NOMO-1 (cell line): ENCODE data around the gene RHBDD2.
A peak's percentile ranks its signal among the peaks of the same experiment; 100 is the strongest.
"Not testable (repeated sequence)": the region's sequence is repeated elsewhere in the genome, so short reads cannot be mapped to it uniquely, and the experiment has no call there.

ENCODE experiments used
- DNase-seq, 2 experiments: peaks; one replicate each; lab custom pipeline; 2025; ENCODE audit not compliant: unreplicated experiment in 2 of 2; lab: John Stamatoyannopoulos, UW

RHBDD2 gene

DNA sequence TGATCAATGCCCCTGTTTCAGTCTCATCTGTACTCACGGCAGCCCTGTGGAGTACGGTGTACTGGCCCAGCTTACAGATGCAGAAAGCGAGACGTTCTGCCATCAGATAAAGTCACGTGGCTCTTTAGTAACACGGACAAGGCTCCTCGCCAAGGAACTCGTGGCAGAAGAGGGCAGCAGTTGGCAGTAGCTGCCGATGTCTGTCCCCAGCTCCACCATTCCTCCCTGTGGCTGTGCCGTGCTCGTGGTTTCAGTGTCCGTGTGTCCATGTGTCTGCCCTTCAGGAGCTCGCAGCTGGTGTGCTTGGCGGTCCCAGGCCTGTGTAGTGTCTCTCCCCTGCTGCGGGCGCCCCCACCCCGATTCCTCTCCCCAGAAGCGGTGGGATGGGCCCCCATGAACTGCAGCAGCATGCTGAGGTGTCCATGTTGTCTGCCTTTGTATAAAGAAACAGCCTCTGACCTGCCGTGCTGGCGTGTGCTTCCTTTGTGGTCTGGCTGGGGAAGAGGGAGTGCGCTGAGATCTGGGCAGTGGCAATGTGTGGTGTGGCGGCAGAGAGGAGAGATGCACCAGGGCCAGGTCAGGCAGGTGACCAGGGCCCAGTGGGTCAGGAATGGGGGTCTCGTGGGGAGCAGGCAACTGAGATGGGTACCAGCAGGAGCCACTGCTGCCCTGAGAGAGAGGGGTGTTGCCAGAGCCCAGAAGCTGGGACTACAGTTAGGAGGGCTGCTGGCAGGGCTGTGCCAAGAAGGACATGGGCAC, 9.8 kb downstream of the RHBDD2 start:
- DNase-seq: no peak

DNA sequence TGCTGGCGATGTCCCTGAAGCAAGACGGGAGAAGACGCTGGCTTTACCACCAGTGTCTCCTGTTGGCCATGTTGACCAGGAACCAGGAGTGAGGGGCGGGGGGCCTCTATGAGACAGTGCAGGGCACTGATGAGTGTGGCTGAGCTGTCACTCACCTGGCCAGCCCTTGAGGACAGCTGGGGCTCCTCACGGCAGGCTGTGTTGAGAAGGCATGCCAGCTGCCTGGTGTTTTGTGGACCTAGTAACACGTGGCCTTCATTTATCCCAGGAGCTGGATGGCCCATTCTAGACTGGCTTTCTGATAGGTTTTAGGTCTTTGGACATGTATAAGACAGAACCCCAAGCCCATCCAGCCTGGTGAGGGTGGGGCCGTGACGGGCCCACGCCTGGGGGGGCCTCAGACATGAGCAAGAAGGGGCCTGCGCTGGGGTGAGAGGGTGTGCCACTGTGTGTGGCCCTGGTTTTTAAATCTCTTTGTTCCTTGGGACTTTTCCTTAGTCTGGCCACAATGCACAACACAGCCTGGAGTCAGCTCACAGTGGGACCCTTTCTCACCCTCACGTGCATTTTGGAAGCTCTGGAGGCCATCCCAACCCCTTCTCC, 10.5 kb downstream of the RHBDD2 start:
- DNase-seq: no peak

DNA sequence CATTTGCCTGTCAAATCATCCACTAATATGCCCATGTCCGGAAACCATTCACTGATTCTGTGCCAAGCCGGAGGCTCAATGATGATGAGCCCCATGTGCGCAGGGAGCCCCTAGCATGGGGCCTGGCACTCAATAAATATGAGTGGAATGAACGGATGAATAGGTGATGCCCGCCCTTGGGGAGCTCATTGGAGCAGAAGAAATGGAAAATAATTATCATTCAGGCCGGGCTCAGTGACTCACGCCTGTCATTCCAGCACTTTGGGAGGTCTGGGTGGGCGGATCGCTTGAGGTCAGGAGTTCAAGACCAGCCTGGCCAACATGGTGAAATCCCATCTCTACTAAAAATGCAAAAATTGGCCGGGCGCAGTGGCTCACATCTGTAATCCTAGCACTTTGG, 11.0 kb downstream of the RHBDD2 start:
- no peak for DNase-seq

DNA sequence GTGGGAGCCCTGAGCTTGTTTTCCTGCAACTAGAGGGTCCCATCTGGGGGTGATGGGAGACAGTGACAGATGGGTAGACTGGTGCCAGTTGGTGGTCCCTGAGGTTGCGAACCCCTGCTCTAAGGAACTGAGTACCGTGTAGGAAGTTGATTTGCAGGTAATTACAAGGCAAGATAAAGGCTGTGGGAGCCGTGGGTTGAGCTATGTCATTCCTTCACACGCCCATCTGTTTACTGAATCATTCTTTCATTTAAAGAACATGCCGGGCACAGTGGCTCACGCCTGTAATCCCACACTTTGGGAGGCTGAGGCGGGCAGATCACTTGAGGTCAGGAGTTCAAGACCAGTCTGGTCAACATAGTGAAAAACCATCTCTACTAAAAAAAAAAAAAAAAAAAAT, 12.4 kb downstream of the RHBDD2 start:
- DNase-seq: not testable (repeated sequence)

DNA sequence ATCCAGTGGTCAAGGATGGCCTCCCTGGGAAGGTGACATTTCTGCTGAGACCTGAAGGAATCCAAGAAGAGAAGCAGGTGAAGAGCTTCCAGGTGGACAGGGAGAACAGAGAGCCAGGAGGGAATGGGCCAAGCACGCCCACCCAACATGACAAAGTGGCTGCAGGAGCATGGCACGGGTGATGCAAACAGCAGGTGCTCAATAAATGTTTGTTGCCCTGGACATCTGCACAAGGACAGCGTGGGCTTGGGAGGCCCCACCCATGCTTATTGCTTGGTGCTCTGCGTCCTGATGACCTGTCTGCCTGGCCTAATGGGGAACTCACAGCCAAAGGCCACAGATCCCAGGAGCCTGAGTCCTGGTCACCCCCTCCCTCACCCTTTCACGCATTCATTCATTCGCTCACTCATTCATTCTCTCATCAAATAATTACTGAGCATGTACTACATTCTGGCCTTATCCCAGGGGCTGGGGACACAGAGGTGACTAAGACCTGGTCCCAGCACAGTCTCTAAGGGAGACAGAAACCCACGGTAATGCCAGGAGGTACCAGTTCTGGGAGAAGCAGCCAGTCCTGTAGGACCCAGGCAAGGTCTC, 13.1 kb downstream of the RHBDD2 start:
- no peak for DNase-seq

DNA sequence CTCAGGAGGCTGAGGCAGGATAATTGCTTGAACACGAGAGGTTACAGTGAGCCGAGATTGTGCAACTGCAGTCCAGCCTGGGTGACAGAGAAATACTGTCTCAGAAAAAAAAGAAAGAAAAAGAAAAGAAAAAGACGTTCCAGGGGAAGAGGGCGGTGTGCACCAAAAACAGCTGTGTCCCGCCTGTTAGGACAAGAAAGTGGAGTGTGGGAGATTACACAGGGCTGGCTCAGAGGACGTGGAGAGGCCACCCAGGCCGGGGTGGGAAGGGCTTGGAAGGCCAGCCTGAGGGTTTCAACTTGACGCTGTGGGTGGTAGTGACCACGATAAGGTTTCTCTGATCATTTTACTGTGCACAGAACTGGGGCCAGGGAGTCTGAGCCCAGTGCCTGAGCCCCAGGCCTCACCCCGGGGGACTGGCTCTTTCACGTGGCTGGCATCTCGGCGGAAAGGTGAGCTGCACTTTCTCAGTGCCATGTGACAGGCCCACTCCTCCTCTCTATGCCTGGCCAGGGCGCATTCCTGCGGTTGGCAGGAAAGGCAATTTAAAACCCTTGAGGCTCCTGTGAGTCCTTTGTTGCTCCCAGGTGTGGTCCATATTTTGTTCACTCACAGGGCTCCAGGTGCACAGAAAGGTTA, 13.9 kb downstream of the RHBDD2 start:
- no peak for DNase-seq

DNA sequence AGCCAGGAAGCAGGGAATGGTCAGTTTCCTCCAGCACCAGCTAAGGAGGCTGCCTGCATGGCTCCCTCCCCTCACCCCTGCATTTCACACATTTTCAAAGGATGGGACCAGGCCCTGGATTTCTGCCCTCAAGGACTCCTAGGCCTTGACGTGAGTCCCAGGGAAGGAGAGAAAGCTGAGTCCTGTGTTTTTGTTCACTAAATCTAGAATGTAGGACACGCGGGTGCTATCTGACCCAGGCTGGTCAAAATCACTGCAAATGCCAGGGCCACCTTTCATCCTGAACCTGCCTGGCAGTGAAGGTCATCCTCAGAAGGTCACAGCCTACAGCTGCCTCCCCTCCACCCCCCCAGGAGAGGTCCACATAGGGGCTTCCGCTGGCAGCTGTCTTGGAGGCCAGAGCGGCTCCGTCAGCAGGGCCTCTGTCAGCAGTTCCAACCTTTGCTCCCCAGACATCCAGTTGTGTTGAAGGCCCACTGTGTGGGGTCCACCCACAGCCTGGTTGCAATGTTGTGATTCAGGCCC, 18.0 kb downstream of the RHBDD2 start:
- no peak for DNase-seq

DNA sequence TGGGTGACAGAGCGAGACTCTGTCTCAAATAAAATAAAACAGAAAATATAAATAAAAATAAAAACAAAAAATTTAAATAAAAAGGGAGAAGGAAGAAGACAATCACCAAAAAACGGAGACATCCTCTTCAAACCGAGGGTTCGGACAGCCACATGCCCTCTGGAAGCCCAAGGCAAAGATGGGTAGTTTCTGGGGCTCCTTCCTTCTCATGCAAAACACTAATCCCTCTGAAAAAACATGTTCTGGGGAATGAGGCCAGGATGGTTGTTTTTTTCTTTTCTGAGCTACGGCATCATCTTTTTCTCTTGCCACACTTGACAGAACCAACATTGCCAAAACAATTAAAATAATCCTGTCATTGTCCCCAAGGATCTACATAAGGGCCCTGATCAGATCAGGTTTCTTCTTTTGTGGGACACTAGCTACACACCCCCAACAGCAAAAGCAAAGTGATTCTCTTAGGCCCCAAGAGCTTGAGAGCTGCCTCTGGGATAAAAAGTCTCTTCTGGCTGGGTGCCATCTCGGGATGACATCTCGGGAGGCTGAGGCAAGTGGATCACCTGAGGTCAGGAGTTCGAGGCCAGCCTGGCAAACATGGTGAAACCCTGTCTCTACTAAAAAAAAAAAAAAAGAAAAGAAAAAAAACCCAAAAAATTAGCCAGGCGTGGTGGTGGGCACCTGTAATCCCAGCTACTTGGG, 21.9 kb downstream of the RHBDD2 start:
- no peak for DNase-seq

DNA sequence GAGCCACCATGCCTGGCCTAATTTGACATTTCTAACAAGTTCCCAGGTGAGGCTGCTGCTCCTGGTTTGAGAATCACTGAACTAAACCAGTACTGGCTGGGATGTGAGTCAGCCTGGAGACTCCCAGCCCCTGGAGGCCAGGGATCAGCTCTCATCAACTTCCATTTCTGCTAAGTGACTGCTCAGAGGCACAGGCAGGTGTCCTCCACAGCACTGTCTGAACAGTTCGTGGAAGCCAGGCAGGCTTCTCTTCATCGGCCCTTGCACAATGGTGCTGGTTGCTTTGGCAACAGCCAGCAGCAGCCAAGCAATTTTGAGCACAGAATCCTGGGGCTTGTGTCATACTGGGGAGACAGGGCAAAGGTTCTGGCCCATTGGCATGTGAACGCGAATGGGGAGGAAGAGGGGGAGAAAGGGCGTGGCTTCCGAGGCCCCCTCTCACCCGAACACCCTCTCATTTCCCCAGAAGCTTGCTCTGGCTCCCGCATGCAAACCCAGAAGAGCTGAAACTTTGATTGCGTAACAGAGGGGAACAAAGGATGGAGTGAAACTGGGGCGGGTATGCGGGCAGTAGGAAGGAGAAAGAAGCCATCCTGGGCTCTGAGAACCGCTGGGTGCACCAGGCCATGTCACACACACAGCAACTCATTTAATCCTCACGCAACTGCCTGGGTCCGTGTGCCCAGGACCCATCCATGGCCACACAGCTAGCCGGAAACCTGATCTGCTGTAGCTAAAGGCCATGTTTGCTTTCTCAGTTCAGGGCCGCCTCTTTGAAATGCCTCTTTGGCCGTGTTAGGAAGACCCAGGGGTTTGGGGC, 27.2 kb downstream of the RHBDD2 start:
- peak; percentile 100 for DNase-seq

DNA sequence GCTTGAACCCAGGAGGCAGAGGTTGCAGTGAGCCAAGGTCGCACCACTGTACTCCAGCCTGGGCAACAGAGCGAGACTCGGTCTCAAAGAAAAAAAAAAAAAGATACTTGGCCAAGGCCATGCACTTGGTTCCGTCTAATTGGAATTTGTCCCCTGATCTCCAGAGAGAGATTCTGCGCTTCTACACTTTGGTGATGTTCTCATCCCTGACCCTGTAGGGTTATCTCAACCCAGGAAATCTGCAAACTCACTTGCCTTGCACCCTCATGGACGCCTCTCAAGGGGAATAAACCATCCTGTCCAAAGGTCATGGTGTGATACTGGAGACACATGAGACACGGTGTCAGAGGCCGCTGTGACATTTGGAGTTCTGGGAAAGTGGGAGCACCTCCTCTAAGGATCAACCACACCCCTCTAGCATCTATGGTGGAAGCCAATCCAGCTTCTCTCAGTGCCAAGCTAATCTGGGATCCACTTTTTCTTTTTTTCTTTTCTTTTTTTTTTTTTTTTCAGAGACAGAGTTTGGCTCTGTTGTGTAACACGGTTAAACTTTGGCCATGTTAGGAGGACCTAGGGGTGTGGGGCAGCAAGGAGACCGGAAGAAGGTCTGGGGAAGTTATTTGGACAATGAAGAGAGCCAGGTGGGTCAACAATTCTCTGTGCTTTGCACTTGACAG, 28.3 kb downstream of the RHBDD2 start:
- DNase-seq: peak; percentile 39 to 45

DNA sequence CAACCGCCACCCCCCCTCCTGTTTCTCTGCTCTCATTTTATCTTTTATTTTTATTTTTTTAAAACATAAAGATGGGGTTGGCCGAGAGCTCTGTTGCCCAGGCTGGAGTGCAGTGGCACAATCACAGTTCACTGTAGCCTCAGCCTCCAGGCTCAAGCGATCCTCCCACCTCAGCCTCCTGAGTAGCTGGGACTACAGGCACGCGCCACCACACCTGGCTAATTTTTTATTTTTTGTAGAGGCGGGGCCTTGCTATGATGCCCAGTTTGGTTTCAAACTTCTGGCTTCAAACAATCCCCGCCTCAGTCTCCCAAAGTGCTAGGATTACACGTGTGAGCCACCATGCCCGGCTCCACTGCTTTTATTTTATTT, 28.8 kb downstream of the RHBDD2 start:
- not testable (repeated sequence) for DNase-seq

DNA sequence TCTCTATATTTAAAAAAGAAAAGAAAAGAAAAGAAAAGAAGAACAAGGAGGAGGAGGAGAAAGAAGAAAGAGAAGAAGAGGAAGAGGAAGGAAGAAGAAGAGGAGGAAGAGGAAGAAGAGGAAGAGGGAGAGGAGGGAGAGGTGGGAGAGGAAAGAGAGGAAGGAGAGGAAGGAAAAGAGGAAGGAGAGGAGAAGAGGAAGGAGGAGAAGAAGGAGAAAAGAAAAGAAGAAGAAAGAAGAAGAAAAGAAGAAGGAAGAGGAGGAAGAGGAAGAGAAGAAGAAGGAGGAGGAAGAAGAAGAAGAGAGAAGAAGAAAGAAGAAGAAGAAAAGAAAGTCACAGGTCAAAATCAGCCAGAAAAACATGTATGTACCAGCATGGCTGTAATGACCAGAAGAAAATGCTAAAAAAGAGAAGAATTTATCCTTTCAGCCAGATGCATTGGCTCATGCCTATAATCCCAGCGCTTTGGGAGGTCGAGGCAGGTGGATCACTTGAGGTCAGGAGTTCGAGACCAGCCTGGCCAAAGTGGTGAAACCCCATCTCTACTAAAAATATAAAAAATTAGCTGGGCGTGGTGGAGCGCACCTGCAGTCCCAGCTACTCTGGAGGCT, 30.8 kb downstream of the RHBDD2 start:
- no peak for DNase-seq

DNA sequence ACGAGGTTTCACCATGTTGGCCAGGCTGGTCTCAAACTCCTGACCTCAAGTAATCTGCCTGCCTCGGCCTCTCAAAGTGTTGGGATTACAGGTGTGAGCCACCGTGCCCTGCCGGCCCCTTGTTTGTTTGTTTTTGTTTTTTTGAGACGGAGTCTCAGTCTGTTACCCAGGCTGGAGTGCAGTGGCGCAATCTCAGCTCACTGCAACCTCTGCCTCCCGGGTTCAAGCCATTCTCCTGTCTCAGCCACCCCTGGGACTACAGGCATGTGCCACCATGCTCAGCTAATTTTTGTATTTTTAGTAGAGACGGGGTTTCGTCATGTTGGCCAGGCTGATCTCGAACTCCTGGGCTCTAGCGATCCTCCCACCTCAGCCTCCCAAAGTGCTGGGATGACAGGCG, 32.4 kb downstream of the RHBDD2 start:
- DNase-seq: not testable (repeated sequence)

DNA sequence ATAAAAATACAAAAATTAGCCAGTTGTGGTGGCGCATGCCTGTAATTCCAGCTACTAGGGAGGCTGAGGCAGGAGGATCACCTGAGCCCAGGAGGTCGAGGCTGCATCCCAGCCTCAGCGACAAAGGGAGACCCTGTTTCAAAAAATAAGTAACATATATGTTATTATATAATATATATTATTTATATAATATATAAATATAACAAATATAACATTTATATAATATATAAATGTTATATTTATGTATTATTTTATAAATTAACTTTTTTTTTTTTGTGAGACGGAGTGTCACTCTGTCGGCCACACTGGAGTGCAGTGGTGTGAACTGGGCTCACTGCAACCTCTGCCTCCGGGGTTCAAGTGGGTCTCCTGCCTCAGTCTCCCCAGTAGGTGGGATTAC, 34.6 kb downstream of the RHBDD2 start:
- DNase-seq: no peak

DNA sequence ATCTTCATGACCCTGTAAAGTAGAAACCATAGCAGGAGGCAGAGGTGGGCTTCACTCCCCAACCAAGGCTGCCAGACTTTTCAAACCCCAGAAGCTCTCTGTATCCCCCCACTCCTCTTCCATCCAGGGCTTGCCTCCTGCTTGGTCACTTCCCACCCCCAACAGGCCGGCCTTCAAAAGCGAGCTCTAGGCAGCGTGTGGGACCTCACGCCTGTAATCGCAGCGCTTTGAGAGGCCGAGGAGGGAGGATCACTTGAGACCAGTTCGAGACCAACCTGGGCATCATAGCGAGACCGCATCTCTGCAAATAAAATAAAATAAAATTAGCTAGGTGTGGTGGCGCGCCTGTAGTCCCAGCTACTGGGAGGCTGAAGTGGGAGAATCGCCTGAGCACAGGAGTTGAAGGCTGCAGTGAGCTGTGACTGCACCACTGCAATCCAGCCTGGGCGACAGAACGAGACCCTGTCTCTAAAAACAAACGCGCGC, 35.4 kb downstream of the RHBDD2 start:
- DNase-seq: no peak

DNA sequence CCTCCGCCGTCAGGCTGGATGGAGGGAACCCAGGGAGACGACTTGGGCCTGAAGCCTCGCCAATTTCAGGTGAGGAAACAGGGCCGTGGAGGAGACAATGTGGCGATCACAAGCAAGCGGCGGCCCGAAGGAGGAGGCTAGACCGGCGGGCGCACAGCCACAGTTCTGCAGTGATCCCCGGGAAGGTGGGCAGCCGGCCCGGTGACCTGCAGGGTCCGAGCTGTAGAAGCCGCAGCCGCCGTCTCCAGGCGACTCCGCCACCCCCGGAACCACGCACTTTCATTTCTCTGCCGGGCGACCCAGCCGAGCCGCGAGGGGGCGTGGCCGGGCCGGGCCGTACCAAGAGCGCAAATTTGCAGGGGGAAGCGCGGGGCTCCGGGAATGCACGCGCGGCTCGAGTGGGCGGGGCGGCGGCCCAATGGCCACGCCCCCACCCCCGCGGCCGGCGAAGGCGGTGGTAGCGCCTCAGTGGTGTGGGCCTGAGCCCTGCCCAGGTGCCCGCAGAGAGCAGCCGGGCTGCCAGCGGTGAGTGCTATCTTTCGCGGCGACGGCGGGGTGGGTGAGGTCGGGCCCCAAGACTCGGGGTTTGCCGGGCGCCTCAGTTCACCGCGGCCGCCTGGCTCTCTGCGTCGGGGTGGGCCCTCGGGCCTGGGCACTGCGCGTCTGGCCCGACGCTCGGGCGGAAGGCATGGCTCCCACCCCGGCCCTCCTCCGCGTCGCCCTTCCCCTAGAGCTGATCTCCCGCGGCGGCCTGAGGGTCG, 36.0 kb downstream of the RHBDD2 start, which contains the start of gene POR:
Gene POR (plus strand): TSS at position 501 of the 761 bp plus-strand sequence. CDS start 38,847 bp downstream, outside the sequence.
- peak; percentile 98 to 100 for DNase-seq

DNA sequence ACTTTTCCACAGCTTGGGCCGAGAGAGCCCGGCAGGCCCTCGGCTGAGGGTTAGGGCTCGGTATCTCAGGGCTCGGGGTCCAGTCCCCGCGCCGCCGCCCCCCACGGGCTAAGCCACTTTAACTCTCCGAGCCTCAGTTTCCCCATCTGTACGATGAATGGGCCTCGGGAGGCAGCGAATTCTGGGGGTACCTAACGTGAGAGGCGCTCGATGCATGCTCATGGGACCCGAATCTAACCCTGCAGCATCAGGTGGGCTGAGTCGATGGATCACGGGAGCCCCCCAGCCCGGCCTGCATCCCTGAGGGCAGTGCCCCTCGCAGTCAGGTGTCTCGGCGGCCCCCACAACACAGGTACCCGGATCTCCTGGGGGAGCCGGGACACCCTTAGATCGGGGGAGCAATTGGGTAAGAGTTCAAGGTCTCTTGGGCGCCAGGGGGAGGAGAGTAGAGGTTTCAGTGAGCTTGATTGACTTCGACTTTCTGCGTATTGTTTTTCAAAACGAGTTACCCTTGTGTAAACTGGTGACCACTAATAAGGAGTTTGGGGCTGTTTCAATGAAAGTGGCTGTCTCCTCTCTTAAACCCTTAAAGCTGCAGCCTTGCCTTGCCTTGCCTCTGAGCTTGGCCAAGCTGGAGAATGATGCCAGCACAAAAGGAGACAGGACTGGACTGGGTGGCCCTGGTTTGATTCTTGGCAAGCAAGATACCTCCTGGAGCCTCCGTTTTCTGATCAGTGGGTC, 36.8 kb downstream of the RHBDD2 start:
- DNase-seq: peak; percentile 75 to 77
